ENCODE measurements around the gene KCNIP4.

The KCNIP4 gene

GRCh38 chr4:21900211-21900610 is 48.4 kb downstream of the KCNIP4 start:
- no peak for DNase-seq

- no peak for DNase-seq
Measured at GRCh38 chr4:21898101-21898500, 50.5 kb downstream of the KCNIP4 start.

- no peak for DNase-seq
Measured at GRCh38 chr4:21896767-21897166, 51.8 kb downstream of the KCNIP4 start.

- DNase-seq, result no peak
Measured at GRCh38 chr4:21893136-21893535, 55.4 kb downstream of the KCNIP4 start.

- DNase-seq, result no peak
Measured at GRCh38 chr4:21890231-21890630, 58.3 kb downstream of the KCNIP4 start.

- DNase-seq, result no peak
Measured at GRCh38 chr4:21888195-21888976, 60.2 kb downstream of the KCNIP4 start.

GRCh38 chr4:21887481-21887880 is 61.1 kb downstream of the KCNIP4 start:
- DNase-seq, result no peak

GRCh38 chr4:21885770-21886169 is 62.8 kb downstream of the KCNIP4 start:
- DNase-seq, result no peak

- DNase-seq, result no peak
Measured at GRCh38 chr4:21885241-21885640, 63.3 kb downstream of the KCNIP4 start.

- DNase-seq, result no peak
Measured at GRCh38 chr4:21884615-21885014, 64.0 kb downstream of the KCNIP4 start.

- no peak for DNase-seq
Measured at GRCh38 chr4:21882051-21882839, 66.3 kb downstream of the KCNIP4 start.

GRCh38 chr4:21879187-21879586 is 69.4 kb downstream of the KCNIP4 start:
- DNase-seq, result no peak

- DNase-seq, result no peak
Measured at GRCh38 chr4:21876711-21877110, 71.9 kb downstream of the KCNIP4 start.

- no peak for DNase-seq
Measured at GRCh38 chr4:21873145-21873544, 75.4 kb downstream of the KCNIP4 start.

GRCh38 chr4:21872101-21872500 is 76.5 kb downstream of the KCNIP4 start:
- no peak for DNase-seq

- no peak for DNase-seq
Measured at GRCh38 chr4:21869978-21870745, 78.4 kb downstream of the KCNIP4 start.

- no peak for DNase-seq
Measured at GRCh38 chr4:21864686-21865085, 83.9 kb downstream of the KCNIP4 start.

GRCh38 chr4:21862917-21863316 is 85.7 kb downstream of the KCNIP4 start:
- no peak for DNase-seq

GRCh38 chr4:21858971-21859370 is 89.6 kb downstream of the KCNIP4 start:
- no peak for DNase-seq

GRCh38 chr4:21856754-21857153 is 91.8 kb downstream of the KCNIP4 start:
- DNase-seq, result no peak

- DNase-seq, result no peak
Measured at GRCh38 chr4:21856301-21856700, 92.3 kb downstream of the KCNIP4 start.

- no peak for DNase-seq
Measured at GRCh38 chr4:21849077-21849476, 99.5 kb downstream of the KCNIP4 start.

GRCh38 chr4:21848021-21848420 is 100.6 kb downstream of the KCNIP4 start:
- DNase-seq, result no peak

- DNase-seq, result no peak
Measured at GRCh38 chr4:21845663-21846062, 102.9 kb downstream of the KCNIP4 start.
